Activated naive CD4-positive, alpha-beta T cell treated with anti-CD3 and anti-CD28 coated beads, Interleukin-2, amount 50 U/mL, for 24 hours (primary cell): ENCODE results near the gene RD3L.

ENCODE experiments used
- H3K27ac Mint-ChIP-seq: one replicate; pipeline ENCODE4 v1.8.0; 2021; ENCODE audit warnings: mild to moderate bottlenecking, mixed read lengths
- H3K27me3 Mint-ChIP-seq: one replicate; pipeline ENCODE4 v1.8.0; 2021; ENCODE audit warnings: mixed read lengths
- H3K36me3 Mint-ChIP-seq: one replicate; pipeline ENCODE4 v1.8.0; 2021; ENCODE audit warnings: mixed read lengths
- H3K4me1 Mint-ChIP-seq: one replicate; pipeline ENCODE4 v1.8.0; 2021; ENCODE audit warnings: mixed read lengths
- H3K4me3 Mint-ChIP-seq: one replicate; pipeline ENCODE4 v1.8.0; 2021; ENCODE audit warnings: mild to moderate bottlenecking, mixed read lengths
- H3K9me3 Mint-ChIP-seq: one replicate; pipeline ENCODE4 v1.8.0; 2021; ENCODE audit warnings: mixed read lengths

Gene RD3L

DNA sequence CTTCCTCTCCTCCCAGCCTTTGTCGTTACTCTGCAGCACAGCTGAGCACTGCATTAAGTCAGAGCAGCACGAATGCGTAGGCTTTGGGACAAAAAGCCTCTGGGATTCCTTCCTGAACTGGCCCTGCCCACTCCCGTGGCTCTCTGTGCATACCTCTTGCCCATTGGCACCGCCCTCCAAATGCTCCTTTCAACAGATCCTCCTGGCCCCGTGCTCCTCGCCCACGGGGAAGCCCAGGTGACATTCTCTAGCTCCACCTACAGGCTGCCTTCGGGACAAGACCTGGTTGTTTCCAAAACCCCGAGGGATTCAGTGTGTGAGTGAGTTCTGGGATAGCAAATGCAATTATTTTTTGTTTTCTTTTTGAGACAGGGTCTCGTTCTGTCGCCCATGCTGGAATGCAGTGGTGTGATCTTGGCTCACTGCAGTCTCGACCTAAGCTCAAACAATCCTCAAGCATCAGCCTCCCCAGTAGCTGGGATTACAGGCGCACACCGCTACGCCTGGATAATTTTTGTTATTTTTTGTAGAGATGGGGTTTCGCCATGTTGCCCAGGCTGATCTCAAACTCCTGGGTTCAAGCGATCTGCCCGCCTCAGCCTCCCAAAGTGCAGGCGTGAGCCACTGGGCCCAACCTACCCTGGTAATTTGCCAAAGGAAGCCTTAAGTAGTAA, 31.9 kb downstream of the RD3L start:
- Mint-ChIP-seq H3K4me3 (peak overlapping the region; percentile 82), H3K4me1 (peaks cover 31% of the 10 kb centered on the region), H3K27me3 (no peaks in the 10 kb centered on the region), H3K9me3 (no peaks in the 10 kb centered on the region), H3K36me3 (peaks cover 11% of the 10 kb centered on the region), H3K27ac (peak overlapping the region; percentile 95)

DNA sequence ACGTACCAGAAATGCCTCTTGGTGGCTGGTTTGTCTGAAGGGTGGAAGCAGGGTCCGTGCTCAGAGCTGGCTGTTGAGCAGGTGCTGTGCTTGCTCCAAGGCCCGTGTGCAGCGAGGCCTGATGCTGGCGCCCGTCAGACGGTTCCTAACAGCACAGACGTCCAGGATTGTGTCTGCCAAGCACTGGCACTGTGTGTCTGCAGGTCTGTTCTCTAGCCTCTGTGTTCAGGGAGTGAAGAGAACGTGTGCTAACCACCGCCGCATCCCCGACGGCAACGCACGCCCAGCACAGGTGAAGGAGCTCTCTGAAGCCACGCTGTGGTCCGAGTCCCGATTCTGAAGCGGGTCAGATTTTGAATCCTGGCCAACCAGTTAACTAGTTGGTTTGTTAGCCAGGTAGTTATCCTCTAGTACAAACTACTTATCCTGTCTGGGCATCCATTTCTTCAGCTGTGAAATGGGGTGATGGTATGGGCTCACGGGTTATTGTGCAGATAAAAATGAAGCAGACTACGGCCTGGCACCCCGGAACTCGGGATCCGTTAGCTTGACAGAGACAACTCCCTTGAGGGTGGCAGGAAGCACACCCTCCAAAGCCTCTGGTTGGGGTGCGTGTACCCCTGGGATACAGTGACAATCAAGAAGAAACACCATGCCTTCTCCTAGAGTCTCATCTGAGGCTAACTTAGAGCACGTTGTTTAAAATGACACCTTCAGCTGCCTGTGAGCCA, 32.6 kb downstream of the RD3L start:
- Mint-ChIP-seq H3K27me3 (no peaks in the 10 kb centered on the region), H3K27ac (peak overlapping the region; percentile 95), H3K4me3 (peak overlapping the region; percentile 82), H3K4me1 (peaks cover 31% of the 10 kb centered on the region), H3K9me3 (no peaks in the 10 kb centered on the region), H3K36me3 (peaks cover 8% of the 10 kb centered on the region)

DNA sequence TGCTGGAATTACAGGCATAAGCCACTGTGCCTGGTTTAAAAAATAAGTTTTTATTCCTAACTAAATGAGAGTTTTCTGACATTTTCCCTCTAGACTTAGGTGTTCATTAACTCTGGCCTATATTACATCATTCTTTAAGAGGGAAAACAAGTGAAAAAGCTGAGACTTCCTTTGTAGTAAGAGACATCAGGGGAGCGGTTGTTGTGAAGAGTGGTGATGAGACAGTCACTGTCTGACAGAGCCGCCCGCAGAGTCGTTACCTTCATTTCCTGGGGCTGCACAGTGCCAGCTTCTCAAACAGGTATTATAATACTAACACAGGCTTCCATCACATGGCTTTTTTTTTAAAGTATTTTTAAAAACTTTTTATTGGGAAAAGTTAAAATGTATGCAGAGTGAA, 33.7 kb downstream of the RD3L start:
- Mint-ChIP-seq H3K4me3 (peak overlapping the region; percentile 15), H3K36me3 (peaks cover 4% of the 10 kb centered on the region), H3K4me1 (peaks cover 31% of the 10 kb centered on the region), H3K9me3 (no peaks in the 10 kb centered on the region), H3K27ac (peak overlapping the region; percentile 90), H3K27me3 (no peaks in the 10 kb centered on the region)

DNA sequence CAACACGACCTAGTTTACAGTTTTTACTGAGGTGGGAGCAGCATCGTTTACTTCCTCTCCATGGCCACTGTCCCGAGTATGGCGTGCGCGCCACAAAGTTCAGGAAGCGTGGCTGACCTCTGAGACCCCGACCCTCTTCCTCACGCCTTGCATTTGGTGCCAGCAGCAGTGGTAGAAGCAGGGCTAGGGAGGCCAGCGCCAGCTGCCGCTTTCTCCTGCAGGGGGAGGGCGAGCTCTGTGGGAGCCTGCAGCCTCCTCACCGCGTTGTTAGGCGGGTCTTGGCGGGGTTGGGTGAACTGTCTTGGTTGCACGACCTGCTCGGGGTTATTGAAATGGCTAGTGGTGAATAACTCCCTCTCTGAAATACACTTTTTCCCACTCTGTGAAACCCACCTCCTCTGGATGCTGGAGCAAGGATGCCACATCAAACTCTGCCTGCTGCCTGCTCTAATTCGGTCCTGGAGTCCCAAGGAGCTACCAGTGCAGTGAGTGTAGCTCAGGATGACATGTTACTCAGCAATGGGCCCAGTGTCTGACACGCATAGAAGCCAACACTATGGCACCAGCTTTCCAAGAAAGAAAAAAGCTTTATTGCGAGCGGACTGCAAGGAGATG, 36.4 kb downstream of the RD3L start:
- Mint-ChIP-seq H3K4me1 (peaks cover 34% of the 10 kb centered on the region), H3K27ac (no peak overlapping the region), H3K36me3 (peaks cover 2% of the 10 kb centered on the region)

DNA sequence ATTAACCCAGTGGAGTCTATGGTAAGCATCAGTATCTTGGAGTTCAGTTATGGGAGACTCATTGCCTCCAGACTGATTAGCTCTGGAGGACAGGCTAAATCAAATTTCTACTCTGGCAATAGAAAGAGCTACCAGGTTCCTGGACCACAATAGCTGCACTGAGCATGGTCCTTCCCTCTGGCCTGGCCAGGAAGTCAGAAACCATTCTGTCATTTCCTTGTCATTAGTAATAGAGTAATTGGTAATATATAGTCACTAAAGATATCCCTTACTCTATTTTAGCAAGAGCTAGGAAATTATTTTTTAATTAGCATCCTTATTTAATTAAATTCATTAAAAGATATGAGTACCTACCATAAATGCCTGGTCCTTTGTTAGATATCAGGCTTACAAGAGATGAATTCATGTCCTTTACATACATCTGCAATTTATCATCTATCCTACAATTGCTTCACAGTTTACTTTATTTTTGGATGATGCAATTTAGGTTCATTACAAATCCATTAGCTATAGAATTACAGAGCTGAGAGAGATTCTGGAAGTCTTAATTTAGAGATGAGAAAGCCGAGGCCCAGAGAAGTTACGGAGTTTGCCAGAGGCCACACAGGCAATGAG, 37.7 kb downstream of the RD3L start:
- Mint-ChIP-seq H3K27ac (no peak overlapping the region), H3K4me3 (no peak overlapping the region), H3K36me3 (no peaks in the 10 kb centered on the region), H3K9me3 (no peaks in the 10 kb centered on the region), H3K4me1 (peaks cover 27% of the 10 kb centered on the region), H3K27me3 (no peaks in the 10 kb centered on the region)

More for the DNA sequence above, 36.4 kb downstream of the RD3L start:
- Mint-ChIP-seq H3K27me3 (no peaks in the 10 kb centered on the region), H3K4me3 (peak overlapping the region; percentile 57), H3K9me3 (no peaks in the 10 kb centered on the region)

DNA sequence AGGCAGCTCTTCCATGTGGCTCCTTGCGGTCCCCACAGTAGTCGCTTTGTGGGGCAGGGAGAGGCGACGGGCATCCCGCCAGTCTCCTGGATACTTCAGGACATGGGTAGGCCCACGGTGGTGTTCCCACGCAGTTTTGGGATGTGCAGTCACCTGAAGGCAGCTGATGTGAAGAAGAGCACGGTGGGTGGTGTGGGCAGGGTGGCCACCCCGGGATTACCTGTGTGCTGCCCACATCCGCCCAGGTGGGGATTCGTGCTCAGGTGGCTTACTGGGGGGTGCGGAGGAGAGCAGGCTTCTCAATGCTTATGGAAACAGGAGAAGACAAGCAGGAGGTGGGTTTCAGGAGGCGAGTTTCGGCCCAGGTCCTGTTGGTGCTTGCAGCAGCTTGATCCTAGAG, 42.5 kb downstream of the RD3L start:
- H3K9me3 Mint-ChIP-seq = no peaks in the 10 kb centered on the region
- no peak overlapping the region for H3K4me3 Mint-ChIP-seq
- H3K36me3 Mint-ChIP-seq = no peaks in the 10 kb centered on the region
- no peaks in the 10 kb centered on the region for H3K27me3 Mint-ChIP-seq
- peaks cover 6% of the 10 kb centered on the region for H3K4me1 Mint-ChIP-seq
- H3K27ac Mint-ChIP-seq = no peak overlapping the region

DNA sequence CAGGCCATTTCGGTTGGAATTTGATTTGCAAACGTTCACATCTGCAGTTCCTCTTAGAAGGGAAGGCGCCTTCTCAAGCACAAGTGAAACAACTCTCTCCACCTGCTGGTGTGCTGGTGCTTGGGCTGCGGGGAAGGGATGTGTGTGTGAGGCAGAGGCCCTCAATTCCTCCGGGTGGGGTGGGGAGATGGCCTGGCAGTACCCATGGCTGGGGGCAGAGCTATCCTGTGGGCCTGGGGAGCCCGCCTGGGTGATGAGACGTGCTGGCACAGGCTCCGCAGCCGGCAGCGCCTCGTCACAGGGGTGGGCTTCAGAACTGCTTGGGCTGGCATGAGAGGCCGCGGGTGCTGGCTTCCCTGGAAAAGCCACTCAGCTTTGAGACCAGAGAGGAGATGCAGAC, 43.0 kb downstream of the RD3L start:
- Mint-ChIP-seq H3K4me1 (peaks cover 6% of the 10 kb centered on the region), H3K27ac (no peak overlapping the region), H3K36me3 (no peaks in the 10 kb centered on the region), H3K4me3 (no peak overlapping the region), H3K9me3 (no peaks in the 10 kb centered on the region), H3K27me3 (no peaks in the 10 kb centered on the region)

DNA sequence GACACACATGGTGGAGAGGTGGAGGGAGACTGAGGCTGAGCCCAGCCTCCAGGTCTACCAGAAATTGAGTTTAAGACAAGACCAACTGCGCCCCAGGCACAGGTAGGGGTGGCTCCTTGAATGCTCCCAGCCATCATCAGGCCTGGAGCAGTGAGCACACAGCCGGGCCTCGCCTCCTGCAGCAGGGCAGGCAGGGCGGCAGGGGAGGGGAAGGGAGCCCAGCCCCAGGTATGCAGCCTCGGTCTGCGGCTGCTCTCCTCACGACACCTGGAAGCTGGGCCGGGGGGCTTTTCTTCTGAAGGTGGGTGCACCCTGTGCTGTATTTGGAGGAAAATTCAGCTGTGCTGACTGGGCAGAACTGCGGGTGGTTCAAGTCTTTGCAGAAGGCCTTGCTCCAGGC, 43.6 kb downstream of the RD3L start:
- Mint-ChIP-seq H3K27ac (no peak overlapping the region), H3K4me3 (no peak overlapping the region), H3K9me3 (no peaks in the 10 kb centered on the region), H3K27me3 (no peaks in the 10 kb centered on the region), H3K36me3 (no peaks in the 10 kb centered on the region), H3K4me1 (peaks cover 6% of the 10 kb centered on the region)

DNA sequence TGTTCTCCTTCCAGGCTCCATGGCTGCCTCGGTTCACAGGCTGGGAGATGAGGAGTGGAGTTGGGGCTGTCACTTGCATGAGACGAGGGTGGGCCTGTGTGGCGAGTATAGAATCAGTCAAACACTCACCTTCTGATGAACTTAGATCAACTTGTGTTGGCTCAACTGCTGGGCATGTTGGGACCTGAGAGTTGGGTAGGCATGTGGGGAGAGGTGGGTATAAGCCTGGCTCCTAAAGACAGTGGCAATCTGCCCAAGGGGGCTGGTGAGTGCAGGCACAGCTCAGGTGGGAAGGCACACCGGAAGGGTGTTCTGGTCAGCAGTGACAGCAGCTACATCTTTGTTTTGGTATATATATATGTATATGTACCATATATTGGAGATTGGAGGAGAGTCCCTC, 44.1 kb downstream of the RD3L start:
- H3K27me3 Mint-ChIP-seq = no peaks in the 10 kb centered on the region
- no peaks in the 10 kb centered on the region for H3K36me3 Mint-ChIP-seq
- H3K4me1 Mint-ChIP-seq = peaks cover 6% of the 10 kb centered on the region
- H3K27ac Mint-ChIP-seq = no peak overlapping the region
- no peak overlapping the region for H3K4me3 Mint-ChIP-seq
- H3K9me3 Mint-ChIP-seq = no peaks in the 10 kb centered on the region

DNA sequence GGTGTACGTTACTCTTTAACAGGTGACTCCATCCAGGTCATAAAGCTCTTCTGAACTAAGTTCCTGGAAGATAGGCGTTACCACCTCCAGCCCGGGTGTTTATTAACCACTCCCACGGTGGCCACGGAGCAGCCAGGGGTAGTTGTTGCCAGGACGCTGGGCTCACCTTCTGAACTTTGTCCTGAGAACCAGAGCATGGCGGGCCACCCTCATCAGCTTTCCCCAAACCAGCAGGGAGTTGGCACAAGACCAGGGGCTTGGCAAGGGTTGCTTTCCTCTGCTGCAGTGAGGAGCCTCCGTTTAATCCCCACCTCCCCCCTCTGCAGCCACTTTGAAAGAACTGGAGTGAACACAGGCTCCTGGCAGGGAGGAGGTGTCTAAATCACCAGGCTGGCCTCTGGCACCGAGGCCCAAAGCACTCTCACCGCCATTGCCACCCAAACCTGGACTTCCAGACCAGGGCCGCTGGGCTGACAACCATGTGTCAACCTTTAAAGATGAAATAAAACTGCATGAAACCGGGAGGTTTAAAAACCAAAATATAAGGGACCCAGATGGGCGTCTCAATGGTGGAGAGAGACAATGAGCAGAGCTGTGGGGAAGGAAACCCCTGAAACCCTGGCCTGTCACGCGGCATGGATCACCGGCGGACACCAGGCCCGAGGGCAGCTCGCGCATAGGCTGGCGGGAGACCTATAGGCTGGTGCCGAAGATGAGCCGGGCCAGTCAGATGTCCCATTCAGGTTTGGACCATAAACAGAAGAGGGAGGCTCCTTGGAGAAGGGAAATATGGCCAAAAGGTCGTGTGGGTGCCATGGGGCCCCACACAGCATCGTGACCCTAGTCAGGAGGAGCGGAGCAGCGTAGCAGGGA, 45.0 kb downstream of the RD3L start:
- Mint-ChIP-seq H3K27me3 (no peaks in the 10 kb centered on the region), H3K36me3 (no peaks in the 10 kb centered on the region), H3K9me3 (no peaks in the 10 kb centered on the region), H3K27ac (no peak overlapping the region), H3K4me3 (no peak overlapping the region), H3K4me1 (peaks cover 6% of the 10 kb centered on the region)

DNA sequence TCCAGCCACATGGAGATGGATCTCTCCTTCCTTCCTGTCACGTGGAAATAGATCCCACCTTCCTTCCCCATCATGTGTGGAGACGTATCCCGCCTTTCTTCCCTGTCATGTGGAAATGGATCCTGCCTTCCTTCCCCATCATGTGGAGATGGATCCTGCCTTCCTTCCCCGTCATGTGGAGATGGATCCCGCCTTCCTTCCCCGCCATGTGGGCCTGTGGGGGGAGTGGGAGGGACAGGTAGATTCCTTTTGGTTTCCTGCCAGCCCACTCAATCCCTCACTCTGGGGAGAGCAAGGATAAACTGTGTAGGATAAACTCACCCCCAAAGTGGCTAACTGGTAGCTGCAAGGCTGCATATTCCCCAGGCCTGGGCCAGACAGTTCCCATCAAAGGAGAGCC, 45.8 kb downstream of the RD3L start:
- Mint-ChIP-seq H3K36me3 (no peaks in the 10 kb centered on the region), H3K27me3 (no peaks in the 10 kb centered on the region), H3K4me1 (peaks cover 6% of the 10 kb centered on the region), H3K9me3 (no peaks in the 10 kb centered on the region), H3K4me3 (no peak overlapping the region), H3K27ac (peak overlapping the region; percentile 61)

DNA sequence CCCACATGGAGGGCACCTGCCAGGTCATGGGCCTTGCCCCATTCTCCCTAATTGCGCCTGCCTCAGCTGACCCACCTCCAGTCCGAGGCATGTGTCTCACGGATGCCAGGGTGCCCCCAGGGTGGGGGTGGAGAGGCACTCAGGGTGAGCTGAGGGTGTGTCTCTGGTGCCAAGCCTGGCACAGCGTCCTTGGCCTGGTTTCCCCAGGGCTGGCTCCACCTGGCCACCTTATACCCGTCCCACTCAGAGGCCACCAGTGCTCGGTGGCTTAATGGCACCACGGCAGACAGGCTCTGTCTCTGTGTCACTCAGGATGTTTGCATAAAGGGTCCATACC, 47.6 kb downstream of the RD3L start:
- H3K36me3 Mint-ChIP-seq = no peaks in the 10 kb centered on the region
- no peaks in the 10 kb centered on the region for H3K9me3 Mint-ChIP-seq
- no peaks in the 10 kb centered on the region for H3K4me1 Mint-ChIP-seq
- no peak overlapping the region for H3K27ac Mint-ChIP-seq
- H3K27me3 Mint-ChIP-seq = no peaks in the 10 kb centered on the region
- no peak overlapping the region for H3K4me3 Mint-ChIP-seq

DNA sequence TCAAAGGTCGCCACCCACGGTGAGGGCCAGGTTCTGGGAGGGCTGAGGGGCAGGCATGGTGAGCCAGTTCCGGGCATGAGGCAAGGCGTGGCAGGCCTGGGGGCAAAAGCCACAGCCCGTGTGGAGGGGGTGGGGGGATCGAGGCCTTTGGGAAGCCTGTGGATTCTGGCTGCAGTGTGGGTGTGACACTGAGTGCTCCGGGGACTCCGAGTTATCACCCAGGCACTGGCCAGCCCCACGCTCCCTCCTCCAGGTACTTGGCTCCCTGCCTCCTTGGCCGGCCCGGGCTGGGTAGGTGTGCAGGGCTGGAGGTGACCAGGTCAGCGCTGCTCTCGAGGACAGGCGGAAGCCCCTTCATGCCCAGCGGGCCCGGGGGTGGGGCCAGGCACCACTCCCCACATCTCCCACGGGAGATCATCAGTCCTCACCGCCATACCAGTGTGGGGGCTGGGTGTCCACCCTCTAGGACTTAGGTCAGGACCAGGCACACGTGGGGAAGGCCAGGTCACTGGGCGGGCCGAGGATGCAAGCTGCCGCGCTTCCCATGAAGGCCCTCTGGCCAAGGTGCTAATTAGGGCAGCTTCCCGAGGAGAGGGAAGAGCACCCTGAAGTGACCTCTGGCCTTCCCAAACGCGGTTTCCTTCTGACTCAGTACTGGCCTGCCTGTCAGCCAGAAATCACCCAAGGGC, 48.2 kb downstream of the RD3L start:
- Mint-ChIP-seq H3K4me3 (no peak overlapping the region), H3K27me3 (no peaks in the 10 kb centered on the region), H3K9me3 (no peaks in the 10 kb centered on the region), H3K36me3 (no peaks in the 10 kb centered on the region), H3K4me1 (no peaks in the 10 kb centered on the region), H3K27ac (no peak overlapping the region)

DNA sequence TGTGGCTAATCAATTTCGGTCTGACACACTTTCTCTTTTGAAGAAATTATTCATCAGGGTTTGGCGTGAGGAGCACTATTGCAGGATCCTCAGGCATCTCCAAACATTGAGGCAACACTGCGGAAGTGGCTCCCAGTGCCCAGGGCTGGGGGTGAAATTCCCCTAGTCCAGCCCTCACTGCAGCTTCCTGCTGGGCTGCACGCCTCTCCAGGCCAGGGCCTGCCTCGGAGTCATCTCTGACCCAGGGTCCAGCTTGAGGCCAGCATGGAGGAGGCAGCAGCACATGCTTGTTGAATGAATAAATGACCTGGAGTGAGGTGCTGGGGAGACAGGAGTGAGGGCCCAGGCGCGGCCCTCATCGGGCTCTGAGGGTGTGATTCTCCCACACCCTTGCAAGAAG, 50.1 kb downstream of the RD3L start:
- no peaks in the 10 kb centered on the region for H3K27me3 Mint-ChIP-seq
- H3K9me3 Mint-ChIP-seq = no peaks in the 10 kb centered on the region
- no peaks in the 10 kb centered on the region for H3K36me3 Mint-ChIP-seq
- H3K27ac Mint-ChIP-seq = no peak overlapping the region
- no peaks in the 10 kb centered on the region for H3K4me1 Mint-ChIP-seq
- no peak overlapping the region for H3K4me3 Mint-ChIP-seq

DNA sequence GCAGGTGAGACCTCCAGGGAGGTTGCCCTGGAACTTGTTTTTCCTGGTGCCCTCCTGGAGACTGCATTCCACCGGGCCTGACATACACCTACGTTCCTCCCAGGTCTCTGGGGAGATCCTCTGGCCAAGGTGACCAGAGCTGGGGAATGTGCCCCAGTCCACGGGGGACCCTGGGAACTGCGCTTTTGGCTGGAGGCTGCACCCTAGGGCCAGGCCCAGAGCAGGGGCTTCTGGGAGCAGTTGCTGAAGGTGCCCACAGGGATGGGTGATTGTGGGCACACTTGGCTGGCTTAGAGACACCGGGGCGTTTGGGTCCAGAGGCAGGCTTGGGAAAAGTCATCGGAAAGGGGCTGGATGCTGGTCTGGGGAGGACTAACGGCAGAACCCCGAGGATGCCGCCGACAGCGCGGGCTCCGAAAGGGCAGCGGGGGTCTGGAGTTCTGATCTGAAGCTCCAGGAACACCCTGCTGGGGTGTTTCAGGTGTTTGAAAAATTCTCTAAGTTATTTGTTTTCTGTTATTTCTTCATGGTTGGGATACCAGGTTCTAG, 50.6 kb downstream of the RD3L start:
- Mint-ChIP-seq H3K27me3 (no peaks in the 10 kb centered on the region), H3K36me3 (no peaks in the 10 kb centered on the region), H3K4me3 (no peak overlapping the region), H3K4me1 (no peaks in the 10 kb centered on the region), H3K27ac (no peak overlapping the region), H3K9me3 (no peaks in the 10 kb centered on the region)
